Measurements from ENCODE around the gene ZBTB47. TPM values are rescaled to one million over a fixed set of nuclear protein-coding genes. Genes with fewer than 3 reads are reported as not detected.

The ZBTB47 gene
- total RNA-seq, 1 experiment from 2014 or later, result 8.8 TPM

GRCh38 chr3:42665050-42665878 lies 11.8 kb downstream of the ZBTB47 start:
- DNase-seq (ENCODE audit: low read depth), result no peak

GRCh38 chr3:42666022-42666421 lies 12.5 kb downstream of the ZBTB47 start:
- DNase-seq (ENCODE audit: low read depth), result no peak

- DNase-seq (ENCODE audit: low read depth), result no peak
These were observed 13.1 kb downstream of the ZBTB47 start for GRCh38 chr3:42666577-42666998.

- no peak for DNase-seq (ENCODE audit: low read depth)
These were observed 13.6 kb downstream of the ZBTB47 start for GRCh38 chr3:42667096-42667522.

GRCh38 chr3:42667523-42668412 lies 14.3 kb downstream of the ZBTB47 start:
- DNase-seq (ENCODE audit: low read depth), result peak; percentile 37

- no peak for DNase-seq (ENCODE audit: low read depth)
These were observed 14.9 kb downstream of the ZBTB47 start for GRCh38 chr3:42668413-42668760.

GRCh38 chr3:42668793-42669217 lies 15.3 kb downstream of the ZBTB47 start:
- DNase-seq (ENCODE audit: low read depth), result peak; percentile 66

- DNase-seq (ENCODE audit: low read depth), result no peak
These were observed 16.6 kb downstream of the ZBTB47 start for GRCh38 chr3:42670051-42670576.

- no peak for DNase-seq (ENCODE audit: low read depth)
These were observed 17.2 kb downstream of the ZBTB47 start for GRCh38 chr3:42670670-42671069.

- no peak for DNase-seq (ENCODE audit: low read depth)
These were observed 19.0 kb downstream of the ZBTB47 start for GRCh38 chr3:42672515-42672914.

- DNase-seq (ENCODE audit: low read depth), result no peak
These were observed 19.6 kb downstream of the ZBTB47 start for GRCh38 chr3:42673082-42673481.

- no peak for DNase-seq (ENCODE audit: low read depth)
These were observed 20.6 kb downstream of the ZBTB47 start for GRCh38 chr3:42674146-42674545.

GRCh38 chr3:42675909-42676308 lies 22.4 kb downstream of the ZBTB47 start:
- DNase-seq (ENCODE audit: low read depth), result no peak

GRCh38 chr3:42678447-42678846 lies 24.9 kb downstream of the ZBTB47 start:
- DNase-seq (ENCODE audit: low read depth), result no peak

GRCh38 chr3:42680271-42680670 lies 26.8 kb downstream of the ZBTB47 start:
- DNase-seq (ENCODE audit: low read depth), result peak; percentile 41

GRCh38 chr3:42680806-42681205 lies 27.3 kb downstream of the ZBTB47 start:
- no peak for DNase-seq (ENCODE audit: low read depth)

GRCh38 chr3:42681361-42682038 lies 28.0 kb downstream of the ZBTB47 start:
- DNase-seq (ENCODE audit: low read depth), result no peak

GRCh38 chr3:42682301-42683070 lies 29.0 kb downstream of the ZBTB47 start:
- DNase-seq (ENCODE audit: low read depth), result no peak

GRCh38 chr3:42683875-42684598 lies 30.5 kb downstream of the ZBTB47 start:
- DNase-seq (ENCODE audit: low read depth), result peak; percentile 94

- no peak for DNase-seq (ENCODE audit: low read depth)
These were observed 31.3 kb downstream of the ZBTB47 start for GRCh38 chr3:42684632-42685362.
